ENCODE measurements around the gene CFAP20DC. TPM values are rescaled to one million over a fixed set of nuclear protein-coding genes. Genes with fewer than 3 reads are reported as not detected.

CFAP20DC gene
- total and polyA plus RNA-seq, 2 experiments from 2014 or later, result 7.4 to 11.4 TPM

GRCh38 chr3:58999134-58999773, 50.6 kb downstream of the CFAP20DC start:
- Histone ChIP-seq H3K27me3 (ENCODE audit: insufficient read depth) (no peaks in the 10 kb centered on the region), H3K27ac (ENCODE audit: low read depth) (no peak overlapping the region), H3K4me3 (no peak overlapping the region), H3K4me2 (no peak overlapping the region), H4K20me1 (replicated peaks; ENCODE audit: insufficient read depth) (no peaks in the 10 kb centered on the region), H2AFZ (no peak overlapping the region), H3K36me3 (ENCODE audit: insufficient read depth) (no peaks in the 10 kb centered on the region), H3K79me2 (replicated peaks; ENCODE audit: insufficient read depth) (no peaks in the 10 kb centered on the region), H3F3A (replicated peaks; ENCODE audit: low read depth) (no peaks in the 10 kb centered on the region), H3K4me1 (ENCODE audit: insufficient read depth) (no peaks in the 10 kb centered on the region), H3K9me2 (ENCODE audit: insufficient read depth) (no peaks in the 10 kb centered on the region)
- ATAC-seq (no peak), DNase-seq (ENCODE audit: low spot score) (no peak)
- Mint-ChIP-seq H3K4me3 (no peak overlapping the region), H3K4me1 (peaks cover 3% of the 10 kb centered on the region; the same call in 2 of the 3 replicates), H3K27me3 (ENCODE audit: insufficient read depth, low read depth, poor library complexity) (no peaks in the 10 kb centered on the region), H3K9me3 (no peaks in the 10 kb centered on the region), H3K36me3 (ENCODE audit: low read depth) (no peaks in the 10 kb centered on the region), H3K27ac (no peak overlapping the region)
- TF ChIP-seq NANOG (IDR thresholded peaks at IDR 0.05; ENCODE audit: borderline replicate concordance) (no peak), CREB1 (CRISPR knock-in tag; IDR thresholded peaks at IDR 0.05; ENCODE audit: low read depth) (no peak), ZNF331 (CRISPR knock-in tag; IDR thresholded peaks at IDR 0.05; ENCODE audit: low read depth) (no peak)

DNA sequence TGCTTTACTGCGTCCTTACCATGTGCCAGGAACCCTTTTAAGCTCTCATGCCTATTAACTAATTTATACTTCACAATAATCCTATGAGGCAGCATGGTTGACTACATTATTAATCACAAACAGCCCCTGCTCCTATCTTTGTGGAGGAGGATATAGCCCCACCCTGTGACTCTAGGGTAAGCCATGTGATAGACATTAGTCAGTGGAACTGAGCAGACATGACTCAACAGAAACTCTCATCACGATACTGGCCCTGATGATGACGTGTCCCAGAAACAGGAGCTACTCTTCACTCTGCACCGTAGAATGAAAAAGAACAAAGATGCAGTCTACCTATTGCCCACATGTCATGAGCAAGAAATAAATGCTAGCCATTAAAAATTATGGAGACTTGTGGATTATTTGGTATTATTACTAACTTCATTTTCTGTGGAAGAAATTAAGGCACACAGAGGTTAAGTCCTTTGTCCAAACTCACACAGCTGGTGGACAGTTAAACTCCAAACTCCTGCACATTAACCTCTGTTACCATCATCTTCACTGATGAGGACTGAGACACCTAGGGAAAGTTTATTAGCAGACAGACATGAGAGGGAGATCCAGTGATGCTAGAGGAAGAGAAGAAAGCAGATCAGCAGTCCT, 51.2 kb downstream of the CFAP20DC start:
- H3K4me3 Mint-ChIP-seq, result no peak overlapping the region
- no peaks in the 10 kb centered on the region for H3K79me2 ChIP-seq (replicated peaks; ENCODE audit: insufficient read depth)
- no peak overlapping the region for H3K4me3 ChIP-seq
- H3K27me3 ChIP-seq (ENCODE audit: insufficient read depth), result no peaks in the 10 kb centered on the region
- H3K27ac Mint-ChIP-seq, result no peak overlapping the region
- peaks cover 3% of the 10 kb centered on the region; the same call in 2 of the 3 replicates for H3K4me1 Mint-ChIP-seq
- H3K4me1 ChIP-seq (ENCODE audit: insufficient read depth), result no peaks in the 10 kb centered on the region
- no peak for ATAC-seq
- no peak for DNase-seq (ENCODE audit: low spot score)
- H4K20me1 ChIP-seq (replicated peaks; ENCODE audit: insufficient read depth), result no peaks in the 10 kb centered on the region
- H3K27me3 Mint-ChIP-seq (ENCODE audit: insufficient read depth, low read depth, poor library complexity), result no peaks in the 10 kb centered on the region
- H3K9me3 Mint-ChIP-seq, result no peaks in the 10 kb centered on the region
- H3F3A ChIP-seq (replicated peaks; ENCODE audit: low read depth), result no peaks in the 10 kb centered on the region
- no peaks in the 10 kb centered on the region for H3K9me2 ChIP-seq (ENCODE audit: insufficient read depth)
- no peak overlapping the region for H3K27ac ChIP-seq (ENCODE audit: low read depth)
- TF ChIP-seq ZNF462 (CRISPR knock-in tag; IDR thresholded peaks at IDR 0.05), result no peak
- no peak for TF ChIP-seq EZH2 (IDR thresholded peaks at IDR 0.05; ENCODE audit: low read depth, unreplicated experiment)
- no peaks in the 10 kb centered on the region for H3K36me3 ChIP-seq (ENCODE audit: insufficient read depth)
- no peak overlapping the region for H3K4me2 ChIP-seq
- no peak overlapping the region for H2AFZ ChIP-seq
- H3K36me3 Mint-ChIP-seq (ENCODE audit: low read depth), result no peaks in the 10 kb centered on the region
